Thymus (tissue), 11 donors: ENCODE results near the gene MYL7. TPM values are rescaled to one million over a fixed set of nuclear protein-coding genes. Genes with fewer than 3 reads are reported as not detected.

Experiments
- DNase-seq, 9 donors: peaks; one replicate each; pipeline ENCODE4 v3.0.0-alpha.2; 2013; ENCODE audit warnings: low spot score in 9 of 9, low read depth in 6 of 9, missing footprints in 1 of 9
- H3K27ac ChIP-seq, 2 donors: one replicate each; pipeline ENCODE4 v1.5.1; 2013; ENCODE audit warnings: control low read depth in 1 of 2, low read depth in 1 of 2, low read length in 1 of 2, mild to moderate bottlenecking in 1 of 2, moderate library complexity in 1 of 2
- H3K27me3 ChIP-seq, 2 donors: one replicate each; pipeline ENCODE4 v1.5.1; 2013; ENCODE audit warnings: low read length in 1 of 2; ENCODE audit not compliant: control insufficient read depth in 2 of 2, insufficient read depth in 1 of 2
- H3K36me3 ChIP-seq, 2 donors: one replicate each; pipeline ENCODE4 v1.5.1; 2013; ENCODE audit warnings: low read length in 1 of 2, mild to moderate bottlenecking in 1 of 2, moderate library complexity in 1 of 2; ENCODE audit not compliant: control insufficient read depth in 2 of 2, insufficient read depth in 2 of 2
- H3K4me1 ChIP-seq, 2 donors: one replicate each; pipeline ENCODE4 v1.5.1; 2013; ENCODE audit warnings: low read length in 2 of 2; ENCODE audit not compliant: control insufficient read depth in 2 of 2, insufficient read depth in 2 of 2
- H3K4me3 ChIP-seq, 2 donors: one replicate each; pipeline ENCODE4 v1.5.1; 2013; ENCODE audit warnings: low read length in 2 of 2, control low read depth in 1 of 2, mild to moderate bottlenecking in 1 of 2
- H3K9me3 ChIP-seq, 2 donors: one replicate each; pipeline ENCODE4 v1.5.1; 2013; ENCODE audit warnings: low read length in 1 of 2, mild to moderate bottlenecking in 1 of 2; ENCODE audit not compliant: control insufficient read depth in 2 of 2, insufficient read depth in 1 of 2
- WGBS: extraction: QIAGEN DNeasy Blood & Tissue Kit; methylation state at CpG from one replicate; pipeline ENCODE4 v1.1.7; 2013; 5-methylcytosine and 5-hydroxymethylcytosine counted together
- polyA plus RNA-seq: library from polyadenylated mRNA; stranded (reverse); fragments of 200-250 nt; gene quantifications from one replicate; pipeline ENCODE4 v1.2.3, GENCODE V29; 2013
- total RNA-seq: library from RNA; stranded (reverse); fragments of 120-200 nt; gene quantifications from one replicate; pipeline ENCODE4 v1.2.4, GENCODE V29; 2013
- donor health status: healthy.

MYL7 gene
- total and polyA plus RNA-seq, 2 donors: 0.57 to 0.73 TPM

DNA sequence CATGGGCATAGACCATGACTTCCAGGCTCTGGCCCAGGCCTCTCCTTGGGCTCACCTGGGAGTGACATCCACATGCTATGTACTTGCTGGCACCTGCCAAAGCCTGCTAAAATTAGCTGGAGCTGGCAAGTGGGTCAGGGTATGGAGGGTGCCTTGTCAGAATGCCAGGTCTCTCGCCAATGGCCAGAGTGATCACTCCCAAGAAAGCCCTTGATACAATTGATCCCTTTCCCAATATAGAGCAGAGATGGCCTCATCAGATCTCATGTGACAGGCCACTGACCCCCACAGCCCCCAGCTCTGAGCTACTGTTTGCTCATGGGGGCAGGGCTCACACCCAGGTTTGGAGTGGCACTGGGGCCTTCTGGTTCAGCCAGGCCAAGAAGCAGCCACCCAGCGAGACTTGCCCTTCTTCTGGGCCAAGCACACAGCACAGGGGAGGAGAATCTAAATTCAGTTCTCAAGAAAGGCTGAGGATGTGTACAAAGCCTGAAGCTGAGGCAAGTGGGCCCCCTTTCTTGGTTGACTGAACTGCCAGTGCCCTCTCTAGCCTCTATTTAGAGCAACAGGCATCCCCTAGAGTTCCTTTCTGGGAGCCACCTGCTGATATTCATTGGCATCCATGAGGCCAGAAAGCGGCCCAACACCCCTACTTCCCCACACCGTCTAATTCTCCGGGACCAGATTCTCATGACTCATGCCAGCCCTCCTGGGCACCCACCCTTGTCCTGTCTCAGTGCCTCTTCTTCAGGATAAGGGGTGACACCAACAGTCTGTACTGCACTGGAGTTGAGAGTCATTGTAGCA is 18.9 kb upstream of the MYL7 start:
- Histone ChIP-seq H3K27me3 (no peaks in the 10 kb centered on the region), H3K9me3 (no peaks in the 10 kb centered on the region), H3K36me3 (no peaks in the 10 kb centered on the region), H3K4me1 (no peaks in the 10 kb centered on the region), H3K4me3 (no peak overlapping the region), H3K27ac (no peak overlapping the region)
- no peak for DNase-seq
- 94% methylated on average over 5 of the region's 5 CpGs for WGBS

DNA sequence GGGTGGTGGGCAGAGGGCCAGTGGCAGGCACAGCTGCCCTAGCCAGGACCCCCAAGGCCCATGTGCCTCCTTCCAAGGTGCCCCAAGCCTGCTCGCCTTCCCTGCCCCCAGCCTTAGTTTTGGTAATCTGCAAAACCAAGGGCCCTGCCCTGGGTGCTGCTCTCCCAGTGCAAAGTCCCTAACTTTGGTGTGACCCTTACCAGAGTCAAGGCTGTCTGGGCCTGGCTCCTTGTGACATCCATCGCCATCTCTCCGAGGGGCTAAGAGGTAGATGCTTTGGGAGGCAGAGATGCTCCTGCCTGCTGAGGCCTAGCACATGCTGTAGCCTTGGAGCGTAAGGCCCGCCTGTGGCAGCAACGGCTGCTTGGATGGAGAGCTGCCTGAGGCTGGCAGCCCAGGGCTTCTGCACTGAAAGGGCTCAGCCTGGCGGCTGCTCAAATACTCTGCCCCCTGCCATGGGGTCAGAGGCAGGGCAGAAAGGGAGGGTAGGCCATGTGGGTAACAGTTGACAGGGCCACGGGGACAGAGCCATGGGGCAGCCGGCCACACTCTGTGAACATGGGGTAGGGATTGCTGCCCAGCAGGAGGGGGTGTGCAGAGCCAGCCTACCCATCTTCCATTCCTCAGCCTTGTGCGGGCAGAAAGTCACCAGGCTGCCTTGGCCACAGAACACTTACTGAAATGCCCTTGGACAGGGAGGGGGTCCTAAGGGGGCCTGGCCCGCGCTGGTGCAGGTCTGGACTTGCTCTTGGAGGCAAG is 17.9 kb upstream of the MYL7 start:
- no peaks in the 10 kb centered on the region for H3K9me3 ChIP-seq
- no peaks in the 10 kb centered on the region for H3K27me3 ChIP-seq
- no peak overlapping the region for H3K4me3 ChIP-seq
- no peaks in the 10 kb centered on the region for H3K4me1 ChIP-seq
- H3K27ac ChIP-seq: no peak overlapping the region
- DNase-seq: no peak
- no peaks in the 10 kb centered on the region for H3K36me3 ChIP-seq
- 97% methylated on average over 12 of the region's 12 CpGs for WGBS

DNA sequence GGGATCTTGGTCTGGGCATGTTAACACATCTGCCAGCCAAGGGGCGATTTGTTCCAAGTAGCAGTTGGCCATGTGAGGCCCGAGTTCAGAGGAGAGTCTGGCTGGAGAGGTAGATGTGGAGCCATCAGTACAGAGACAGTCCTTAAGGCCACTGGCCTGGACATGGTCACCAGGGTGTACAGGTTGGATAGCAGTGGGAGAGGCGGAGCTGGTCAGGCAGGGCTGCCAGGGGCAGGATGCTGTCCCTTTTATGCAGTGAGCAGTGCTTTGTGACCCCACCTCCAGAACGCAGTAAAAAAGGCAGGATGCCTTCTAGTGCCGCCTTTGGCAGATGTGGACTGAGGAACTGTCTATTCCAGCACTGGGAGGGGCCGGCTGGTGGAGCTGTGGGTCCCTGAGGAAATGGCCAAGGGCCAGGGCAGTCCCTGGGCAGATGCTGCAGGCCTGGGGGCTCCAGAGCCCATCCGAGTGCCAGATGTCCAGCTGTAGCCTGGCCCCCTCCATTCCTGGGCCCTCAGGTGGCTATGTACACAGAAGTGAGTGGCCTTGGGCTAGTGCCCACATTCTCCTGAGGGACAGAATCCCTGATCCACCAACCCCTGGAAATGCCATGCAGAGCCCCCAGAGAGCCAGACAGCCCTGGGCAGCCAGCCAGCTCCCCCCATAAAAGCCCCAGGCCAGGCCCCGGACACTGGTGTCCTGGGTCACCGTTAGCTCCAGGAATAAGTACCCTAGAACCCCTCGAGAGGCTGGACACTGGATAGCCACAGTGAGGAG is 17.2 kb upstream of the MYL7 start:
- Histone ChIP-seq H3K27ac (no peak overlapping the region), H3K9me3 (no peaks in the 10 kb centered on the region), H3K4me3 (no peak overlapping the region), H3K27me3 (no peaks in the 10 kb centered on the region), H3K4me1 (no peaks in the 10 kb centered on the region), H3K36me3 (no peaks in the 10 kb centered on the region)
- no peak for DNase-seq
- 96% methylated on average over 10 of the region's 10 CpGs for WGBS

DNA sequence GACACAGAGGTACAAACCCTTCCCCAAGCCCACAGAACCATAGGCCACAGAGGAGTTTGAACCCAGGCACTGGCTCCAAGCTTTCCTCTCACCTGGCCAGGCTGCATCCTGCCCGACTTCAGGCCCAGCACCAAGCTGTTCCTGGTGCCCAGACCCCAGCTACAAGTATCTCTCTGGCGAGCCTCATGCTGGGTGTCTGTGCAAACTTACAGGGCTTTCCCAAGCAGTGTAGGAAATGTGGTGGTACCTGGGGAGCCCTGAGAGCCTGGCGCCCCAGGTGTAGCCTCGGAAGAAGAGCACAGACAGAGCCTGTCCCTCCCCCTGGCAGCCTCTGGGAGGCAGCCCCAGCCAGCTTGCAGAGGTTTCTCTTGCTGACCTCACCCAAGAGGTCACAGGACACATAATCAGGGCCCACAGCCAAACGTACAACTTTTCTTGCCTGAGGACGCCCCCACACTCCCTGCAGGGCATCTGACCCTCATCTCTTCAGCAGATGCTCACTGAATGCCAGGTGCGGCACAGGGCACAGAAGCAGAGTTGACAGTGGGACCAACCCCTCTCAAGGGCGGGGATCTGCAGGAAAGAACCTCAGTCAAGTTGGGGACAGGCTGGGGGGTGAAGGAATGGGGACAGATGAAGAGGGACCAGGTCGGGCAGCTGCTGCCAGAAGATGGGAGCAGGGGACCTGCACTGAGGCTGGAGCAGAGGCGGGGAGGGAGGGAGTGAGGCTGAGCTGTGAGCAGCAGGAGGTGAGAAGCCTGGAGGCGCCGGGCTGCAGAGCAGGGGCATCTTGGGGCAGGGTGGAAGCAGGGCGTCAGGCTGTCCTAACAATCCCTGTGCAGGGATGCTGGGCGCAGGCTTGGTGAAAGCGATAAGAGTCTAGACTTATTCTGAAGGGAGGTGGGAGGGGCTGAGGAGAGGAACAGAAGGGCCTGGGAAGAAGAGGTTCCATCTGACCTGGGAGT is 16.3 kb upstream of the MYL7 start:
- Histone ChIP-seq H3K4me3 (no peak overlapping the region), H3K27ac (no peak overlapping the region), H3K4me1 (no peaks in the 10 kb centered on the region), H3K9me3 (no peaks in the 10 kb centered on the region), H3K27me3 (no peaks in the 10 kb centered on the region), H3K36me3 (no peaks in the 10 kb centered on the region)
- DNase-seq: no peak
- WGBS: 95% methylated on average over 15 of the region's 15 CpGs

DNA sequence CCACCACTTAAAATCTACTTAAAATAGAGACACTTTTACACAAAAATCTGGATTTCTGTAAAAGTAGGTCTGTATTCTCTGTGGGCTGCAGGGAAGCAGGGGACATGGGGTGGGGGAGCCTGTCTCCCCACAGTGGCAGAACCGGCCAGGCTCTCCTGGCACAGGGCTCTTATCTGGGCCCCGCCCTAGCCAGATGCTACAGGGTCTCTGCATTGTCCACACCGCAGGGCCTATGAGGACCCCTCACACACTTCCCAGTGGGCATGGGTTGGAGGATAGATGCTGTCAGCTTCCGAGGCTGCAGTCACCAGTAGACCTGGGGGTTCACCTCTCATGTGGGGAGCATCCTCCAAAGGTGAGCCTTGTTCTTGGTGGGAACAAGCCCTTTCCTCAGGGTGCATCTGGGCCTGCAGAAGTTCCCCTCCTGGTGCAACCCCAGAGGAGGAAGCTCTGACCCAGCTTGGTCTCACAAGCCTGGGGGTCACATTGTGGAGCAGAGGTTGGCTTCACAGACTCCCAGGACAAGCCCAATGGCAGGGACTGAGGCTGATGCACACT is 15.4 kb upstream of the MYL7 start:
- no peaks in the 10 kb centered on the region for H3K9me3 ChIP-seq
- peaks cover 0 to 3% of the 10 kb centered on the region in 2 donors for H3K4me1 ChIP-seq
- 95% methylated on average over 4 of the region's 4 CpGs for WGBS
- H3K27me3 ChIP-seq: no peaks in the 10 kb centered on the region
- no peak overlapping the region for H3K4me3 ChIP-seq
- no peak overlapping the region for H3K27ac ChIP-seq
- DNase-seq: no peak
- H3K36me3 ChIP-seq: no peaks in the 10 kb centered on the region

DNA sequence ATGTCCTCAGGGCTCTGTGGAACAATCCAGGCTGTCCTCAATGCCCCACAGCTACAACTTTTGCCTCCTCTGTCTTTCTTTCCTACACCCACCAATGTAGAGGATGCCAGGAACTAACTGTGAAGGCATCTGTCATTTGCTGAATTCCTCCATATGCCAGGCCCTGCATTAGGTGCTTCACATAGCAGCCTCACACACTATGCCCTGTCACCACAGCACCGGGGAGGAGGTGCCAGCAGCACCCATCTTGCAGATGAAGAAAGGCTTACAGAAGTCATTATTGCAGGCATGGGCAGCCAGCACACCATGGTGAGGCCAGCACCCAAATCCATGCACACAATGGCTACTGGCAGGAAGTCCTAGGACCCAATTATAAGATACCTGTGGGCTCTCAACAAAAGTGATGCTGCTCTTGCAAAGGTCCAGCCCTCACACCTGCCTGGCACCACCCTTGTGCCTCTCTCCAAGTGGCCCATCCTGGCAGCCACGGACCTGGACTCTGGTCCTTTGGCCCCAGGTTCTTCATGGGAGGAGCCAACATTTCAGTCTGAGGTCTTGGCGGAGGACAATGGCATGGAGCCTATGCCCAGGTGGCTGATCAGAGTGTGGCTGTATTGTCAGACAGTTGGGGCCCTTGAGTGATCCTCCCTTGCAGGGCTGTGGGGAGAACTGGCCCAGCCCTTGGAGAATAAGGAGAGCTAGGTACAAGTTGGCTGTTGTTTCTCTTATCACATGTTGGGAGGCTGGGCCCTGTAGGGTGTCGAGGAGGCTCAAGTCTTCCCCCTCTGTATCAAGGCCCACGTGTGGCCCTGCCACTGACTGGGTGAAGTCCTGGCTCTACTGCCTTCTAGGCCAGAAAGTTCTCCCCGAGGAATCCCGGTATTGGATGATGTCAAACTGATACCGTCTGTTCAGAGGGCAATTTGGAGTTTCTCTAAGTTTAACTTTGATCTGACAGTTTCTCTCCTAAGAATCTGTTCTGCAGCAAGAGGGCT is 14.4 kb upstream of the MYL7 start:
- Histone ChIP-seq H3K27me3 (no peaks in the 10 kb centered on the region), H3K9me3 (no peaks in the 10 kb centered on the region), H3K27ac (no peak overlapping the region), H3K4me1 (peaks cover 6 to 13% of the 10 kb centered on the region in 2 donors), H3K36me3 (no peaks in the 10 kb centered on the region), H3K4me3 (no peak overlapping the region)
- DNase-seq: no peak
- 96% methylated on average over 8 of the region's 8 CpGs for WGBS

DNA sequence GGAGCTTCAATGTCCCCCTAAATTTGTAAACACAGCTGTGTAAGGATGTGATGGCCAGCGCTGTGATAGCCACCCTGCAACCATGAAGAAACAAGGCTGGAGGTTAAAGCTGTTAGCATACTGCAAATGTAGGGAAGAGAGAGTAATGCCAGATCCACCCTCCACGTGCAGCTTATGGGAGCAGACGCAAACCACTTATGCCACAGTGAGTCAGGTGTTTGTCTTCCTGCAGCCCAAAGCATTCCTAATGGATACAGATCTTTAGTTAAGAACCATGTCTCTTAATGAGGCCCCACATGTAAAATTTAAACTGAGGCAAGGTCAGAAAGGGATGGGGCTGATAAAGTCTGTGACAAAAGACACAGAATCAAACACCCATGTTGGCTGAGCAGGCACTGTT is 13.6 kb upstream of the MYL7 start:
- no peak overlapping the region for H3K4me3 ChIP-seq
- H3K27ac ChIP-seq: no peak overlapping the region
- no peaks in the 10 kb centered on the region for H3K9me3 ChIP-seq
- no peaks in the 10 kb centered on the region for H3K27me3 ChIP-seq
- WGBS: 65% methylated on average over 3 of the region's 3 CpGs
- no peak for DNase-seq
- H3K36me3 ChIP-seq: no peaks in the 10 kb centered on the region
- H3K4me1 ChIP-seq: peaks cover 9 to 21% of the 10 kb centered on the region in 2 donors
